WERI-Rb-1 (cell line): Measurements from ENCODE around the gene TSPEAR.

Source experiments
- DNase-seq: peaks from one replicate; pipeline ENCODE4 v3.0.0-alpha.2; 2020
- H3K27ac ChIP-seq: fragments of 250-450 bp; sonication (Bioruptor Pico); 2 replicates; pipeline ENCODE4 v1.5.1; 2020; ENCODE audit warnings: mild to moderate bottlenecking, moderate library complexity
- H3K27me3 ChIP-seq: fragments of 250-450 bp; sonication (Bioruptor Pico); 2 replicates; pipeline ENCODE4 v1.5.1; 2021; ENCODE audit warnings: mild to moderate bottlenecking, low read depth, moderate library complexity; ENCODE audit not compliant: insufficient read depth, severe bottlenecking
- H3K36me3 ChIP-seq: fragments of 250-450 bp; sonication (Bioruptor Pico); 2 replicates; pipeline ENCODE4 v1.5.1; 2020; ENCODE audit warnings: mild to moderate bottlenecking, moderate library complexity
- H3K4me3 ChIP-seq: 2 replicates; pipeline ENCODE4 v1.5.1; 2011; ENCODE audit warnings: low read depth, mild to moderate bottlenecking, control low read depth, low read length
- H3K9me3 ChIP-seq: fragments of 250-450 bp; sonication (Bioruptor Pico); 2 replicates; pipeline ENCODE4 v1.5.1; 2021; ENCODE audit warnings: mild to moderate bottlenecking, moderate library complexity; ENCODE audit not compliant: severe bottlenecking
- TF ChIP-seq, protein P1 (sequence below): IDR thresholded peaks from 2 replicates; pipeline ENCODE4 v1.5.1; 2011; ENCODE audit warnings: low read depth, mild to moderate bottlenecking, control low read depth, inconsistent platforms, low read length

Gene TSPEAR

DNA sequence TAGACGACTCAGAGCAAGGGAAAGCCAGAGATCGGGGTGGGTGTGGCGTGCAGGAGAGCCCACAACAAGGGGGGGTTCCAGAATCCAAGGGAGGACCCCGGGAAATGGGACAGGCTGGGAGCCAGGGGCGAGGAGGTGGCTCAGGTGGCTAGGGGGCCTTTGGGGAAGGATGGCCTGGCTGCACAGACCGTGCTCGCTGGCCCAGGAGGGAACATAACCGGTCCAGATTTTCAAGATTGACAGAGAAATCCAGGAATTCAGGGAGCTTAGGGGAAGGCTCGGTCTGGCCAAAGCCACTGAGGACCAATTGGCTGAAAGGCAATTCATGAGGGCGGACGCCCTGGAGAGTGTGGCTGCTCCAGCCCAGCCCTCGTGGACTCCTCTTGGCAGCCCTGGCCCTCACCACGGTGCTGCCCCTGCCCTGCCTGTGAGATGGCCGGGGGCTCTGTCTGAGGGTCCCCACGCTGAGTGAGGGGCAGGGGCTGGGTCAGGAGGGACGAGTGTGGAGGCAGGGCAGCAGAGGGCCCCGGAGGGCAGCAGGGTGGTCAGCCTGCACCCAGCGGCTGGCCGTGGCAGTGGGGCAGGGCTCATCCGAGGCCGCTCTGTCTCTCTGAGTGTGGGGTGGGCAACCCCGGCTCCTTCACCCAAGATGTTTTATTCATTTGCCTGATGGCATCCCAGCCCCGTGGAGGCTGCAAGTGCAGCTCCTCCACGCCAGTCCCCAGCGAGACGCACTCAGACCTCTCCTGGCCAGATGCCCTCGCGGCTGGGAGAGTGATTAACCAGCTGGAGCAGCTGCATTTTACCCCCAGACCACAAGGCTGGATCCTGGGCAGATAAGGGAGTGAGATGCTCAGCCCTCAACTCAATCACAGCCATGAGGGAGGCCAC lies 261.7 kb downstream of the TSPEAR start:
- no peak overlapping the region for H3K4me3 ChIP-seq
- peaks cover 12% of the 10 kb centered on the region for H3K9me3 ChIP-seq
- DNase-seq, result peak; percentile 8
- no peaks in the 10 kb centered on the region for H3K36me3 ChIP-seq
- TF ChIP-seq, protein P1, sequence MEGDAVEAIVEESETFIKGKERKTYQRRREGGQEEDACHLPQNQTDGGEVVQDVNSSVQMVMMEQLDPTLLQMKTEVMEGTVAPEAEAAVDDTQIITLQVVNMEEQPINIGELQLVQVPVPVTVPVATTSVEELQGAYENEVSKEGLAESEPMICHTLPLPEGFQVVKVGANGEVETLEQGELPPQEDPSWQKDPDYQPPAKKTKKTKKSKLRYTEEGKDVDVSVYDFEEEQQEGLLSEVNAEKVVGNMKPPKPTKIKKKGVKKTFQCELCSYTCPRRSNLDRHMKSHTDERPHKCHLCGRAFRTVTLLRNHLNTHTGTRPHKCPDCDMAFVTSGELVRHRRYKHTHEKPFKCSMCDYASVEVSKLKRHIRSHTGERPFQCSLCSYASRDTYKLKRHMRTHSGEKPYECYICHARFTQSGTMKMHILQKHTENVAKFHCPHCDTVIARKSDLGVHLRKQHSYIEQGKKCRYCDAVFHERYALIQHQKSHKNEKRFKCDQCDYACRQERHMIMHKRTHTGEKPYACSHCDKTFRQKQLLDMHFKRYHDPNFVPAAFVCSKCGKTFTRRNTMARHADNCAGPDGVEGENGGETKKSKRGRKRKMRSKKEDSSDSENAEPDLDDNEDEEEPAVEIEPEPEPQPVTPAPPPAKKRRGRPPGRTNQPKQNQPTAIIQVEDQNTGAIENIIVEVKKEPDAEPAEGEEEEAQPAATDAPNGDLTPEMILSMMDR, result no peak
- no peak overlapping the region for H3K27ac ChIP-seq
- H3K27me3 ChIP-seq, result no peaks in the 10 kb centered on the region

DNA sequence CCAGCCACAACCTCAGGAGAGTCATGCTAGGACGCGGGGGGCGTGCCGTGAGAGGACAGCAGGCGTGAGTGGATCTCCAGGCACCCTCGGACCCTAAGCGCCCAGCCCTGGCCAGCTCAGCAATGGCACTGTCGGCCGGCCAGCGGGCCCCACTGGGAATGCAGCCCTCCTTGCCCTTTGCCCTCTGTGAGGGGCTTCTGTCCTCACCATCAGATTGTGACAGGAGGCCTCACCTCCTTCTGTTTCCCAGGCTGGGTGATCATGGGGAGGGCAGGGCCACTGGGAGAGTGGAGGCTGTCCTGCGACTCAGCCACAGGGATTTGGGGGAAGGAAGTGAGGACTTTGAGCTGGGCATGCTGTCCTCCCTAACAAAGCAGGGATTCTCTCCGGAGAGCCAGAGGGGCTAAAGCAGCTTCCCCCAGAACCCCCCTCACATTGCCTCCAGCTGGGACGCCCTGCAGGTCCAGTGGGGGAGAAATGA lies 262.7 kb downstream of the TSPEAR start:
- Histone ChIP-seq H3K36me3 (no peaks in the 10 kb centered on the region), H3K27me3 (no peaks in the 10 kb centered on the region), H3K9me3 (peaks cover 5% of the 10 kb centered on the region), H3K27ac (no peak overlapping the region), H3K4me3 (no peak overlapping the region)
- DNase-seq, result peak; percentile 7
- TF ChIP-seq, protein P1, result no peak
